ENCODE data around the gene TMEM236.

The TMEM236 gene

GRCh38 chr10:17802976-17803375 lies 51.0 kb downstream of the TMEM236 start:
- no peak for TF ChIP-seq CTCF (IDR thresholded peaks at IDR 0.05; ENCODE audit: low read depth, low read length, missing control alignments)
- no peak for DNase-seq (ENCODE audit: low read depth)
- H3K4me3 ChIP-seq (ENCODE audit: low read depth, low read length), result no peak overlapping the region

GRCh38 chr10:17805330-17805729 lies 53.3 kb downstream of the TMEM236 start:
- TF ChIP-seq CTCF (IDR thresholded peaks at IDR 0.05; ENCODE audit: low read depth, low read length, missing control alignments), result no peak
- no peak overlapping the region for H3K4me3 ChIP-seq (ENCODE audit: low read depth, low read length)
- DNase-seq (ENCODE audit: low read depth), result no peak

- H3K4me3 ChIP-seq (ENCODE audit: low read depth, low read length), result no peak overlapping the region
- TF ChIP-seq CTCF (IDR thresholded peaks at IDR 0.05; ENCODE audit: low read depth, low read length, missing control alignments), result peak; percentile 34
- DNase-seq (ENCODE audit: low read depth), result no peak
These were observed 54.0 kb downstream of the TMEM236 start for GRCh38 chr10:17805921-17806577.

- TF ChIP-seq CTCF (IDR thresholded peaks at IDR 0.05; ENCODE audit: low read depth, low read length, missing control alignments), result no peak
- no peak within 1 kb of the TSS for H3K4me3 ChIP-seq (ENCODE audit: low read depth, low read length)
- no peak for DNase-seq (ENCODE audit: low read depth)
These were observed 57.2 kb downstream of the TMEM236 start, which contains the start of gene MRC1 for GRCh38 chr10:17808971-17809841. MRC1 (plus strand) TSS chr10:17809348; CDS start chr10:17809466, 118 bp downstream.

GRCh38 chr10:17811146-17811865 lies 59.3 kb downstream of the TMEM236 start:
- H3K4me3 ChIP-seq (ENCODE audit: low read depth, low read length), result no peak overlapping the region
- no peak for DNase-seq (ENCODE audit: low read depth)
- no peak for TF ChIP-seq CTCF (IDR thresholded peaks at IDR 0.05; ENCODE audit: low read depth, low read length, missing control alignments)

- no peak for TF ChIP-seq CTCF (IDR thresholded peaks at IDR 0.05; ENCODE audit: low read depth, low read length, missing control alignments)
- H3K4me3 ChIP-seq (ENCODE audit: low read depth, low read length), result no peak overlapping the region
- DNase-seq (ENCODE audit: low read depth), result no peak
These were observed 63.0 kb downstream of the TMEM236 start for GRCh38 chr10:17814973-17815372.
